Adrenal gland (tissue), 5 donors: ENCODE data around the gene PPAT.

Source experiments
- POLR2A ChIP-seq, 2 donors: fragments of 450-650 bp; IDR thresholded peaks; one replicate each; pipeline ENCODE4 v1.6.1; 2017; ENCODE audit warnings: antibody characterized with exemption in 2 of 2, mild to moderate bottlenecking in 2 of 2, moderate library complexity in 1 of 2
- TF ChIP-seq, protein P1 (sequence below), 6 experiments: fragments of 450-650 bp in 4 of 6; fragments of 200-600 bp in 2 of 6; sonication (generic) in 1 of 6; IDR thresholded peaks; 1 replicate in 5 of 6; 2 replicates in 1 of 6; pipeline versions ENCODE4 v1.5.1 to v1.8.0; 2016 to 2021; ENCODE audit warnings: antibody characterized with exemption in 6 of 6, mild to moderate bottlenecking in 2 of 6, moderate library complexity in 1 of 6
- donor health status: DM: no; HTN: no; CAD: no.

DNA sequence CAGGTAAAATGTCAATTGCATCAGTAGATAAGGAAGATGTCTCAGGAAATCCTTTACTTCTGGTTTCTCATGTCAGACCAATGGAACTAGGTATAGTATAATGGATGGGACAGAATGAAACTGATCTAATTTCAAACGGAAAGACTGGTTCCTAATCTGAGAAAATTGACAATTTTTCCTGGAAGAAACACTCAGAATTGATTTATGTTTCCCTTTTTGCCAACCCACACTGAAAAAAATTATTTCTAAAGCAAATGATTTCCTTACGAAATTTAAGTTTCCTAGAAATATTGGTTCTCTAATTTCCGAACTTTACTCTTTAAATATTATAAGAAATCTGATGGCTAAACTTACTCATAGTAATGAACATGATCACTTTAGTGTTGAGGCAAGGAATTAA is 19.1 kb downstream of the PPAT start:
- TF ChIP-seq, protein P1, sequence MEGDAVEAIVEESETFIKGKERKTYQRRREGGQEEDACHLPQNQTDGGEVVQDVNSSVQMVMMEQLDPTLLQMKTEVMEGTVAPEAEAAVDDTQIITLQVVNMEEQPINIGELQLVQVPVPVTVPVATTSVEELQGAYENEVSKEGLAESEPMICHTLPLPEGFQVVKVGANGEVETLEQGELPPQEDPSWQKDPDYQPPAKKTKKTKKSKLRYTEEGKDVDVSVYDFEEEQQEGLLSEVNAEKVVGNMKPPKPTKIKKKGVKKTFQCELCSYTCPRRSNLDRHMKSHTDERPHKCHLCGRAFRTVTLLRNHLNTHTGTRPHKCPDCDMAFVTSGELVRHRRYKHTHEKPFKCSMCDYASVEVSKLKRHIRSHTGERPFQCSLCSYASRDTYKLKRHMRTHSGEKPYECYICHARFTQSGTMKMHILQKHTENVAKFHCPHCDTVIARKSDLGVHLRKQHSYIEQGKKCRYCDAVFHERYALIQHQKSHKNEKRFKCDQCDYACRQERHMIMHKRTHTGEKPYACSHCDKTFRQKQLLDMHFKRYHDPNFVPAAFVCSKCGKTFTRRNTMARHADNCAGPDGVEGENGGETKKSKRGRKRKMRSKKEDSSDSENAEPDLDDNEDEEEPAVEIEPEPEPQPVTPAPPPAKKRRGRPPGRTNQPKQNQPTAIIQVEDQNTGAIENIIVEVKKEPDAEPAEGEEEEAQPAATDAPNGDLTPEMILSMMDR (IDR thresholded peaks at IDR 0.05) = no peak
- no peak for TF ChIP-seq POLR2A (IDR thresholded peaks at IDR 0.05)
